ENCODE measurements around the gene PLA2R1. TPM values are rescaled to one million over a fixed set of nuclear protein-coding genes. Genes with fewer than 3 reads are reported as not detected.
A peak's percentile ranks its signal among the peaks of the same experiment; 100 is the strongest.
"Not testable (repeated sequence)": the region's sequence is repeated elsewhere in the genome, so short reads cannot be mapped to it uniquely, and the experiment has no call there.

PLA2R1 gene
- polyA plus RNA-seq, 4 donors: 36.7 to 106 (median 71.6) TPM

DNA sequence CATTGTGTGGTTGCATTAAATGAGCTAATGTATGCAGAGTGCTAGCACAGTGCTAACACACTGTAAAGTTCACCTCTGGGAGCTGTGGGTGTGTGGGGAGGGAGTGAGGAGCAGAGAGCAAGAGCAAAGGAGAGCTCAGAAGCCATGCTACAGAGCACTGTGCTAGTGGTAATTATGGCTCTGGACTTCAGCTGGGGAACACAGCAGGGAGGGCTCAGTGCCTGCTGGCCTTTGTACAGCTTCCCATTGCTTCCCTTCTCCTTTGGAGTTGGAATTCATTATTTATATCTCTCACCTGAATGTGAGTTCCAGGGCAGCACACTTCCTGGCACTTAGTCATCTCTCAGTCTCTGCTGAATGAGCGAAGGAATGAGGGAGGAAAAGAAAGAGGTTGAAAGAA is 2.5 kb upstream of the PLA2R1 start:
- no peak for DNase-seq (ENCODE audit: low read depth in 4 of 4, low spot score in 3 of 4)

DNA sequence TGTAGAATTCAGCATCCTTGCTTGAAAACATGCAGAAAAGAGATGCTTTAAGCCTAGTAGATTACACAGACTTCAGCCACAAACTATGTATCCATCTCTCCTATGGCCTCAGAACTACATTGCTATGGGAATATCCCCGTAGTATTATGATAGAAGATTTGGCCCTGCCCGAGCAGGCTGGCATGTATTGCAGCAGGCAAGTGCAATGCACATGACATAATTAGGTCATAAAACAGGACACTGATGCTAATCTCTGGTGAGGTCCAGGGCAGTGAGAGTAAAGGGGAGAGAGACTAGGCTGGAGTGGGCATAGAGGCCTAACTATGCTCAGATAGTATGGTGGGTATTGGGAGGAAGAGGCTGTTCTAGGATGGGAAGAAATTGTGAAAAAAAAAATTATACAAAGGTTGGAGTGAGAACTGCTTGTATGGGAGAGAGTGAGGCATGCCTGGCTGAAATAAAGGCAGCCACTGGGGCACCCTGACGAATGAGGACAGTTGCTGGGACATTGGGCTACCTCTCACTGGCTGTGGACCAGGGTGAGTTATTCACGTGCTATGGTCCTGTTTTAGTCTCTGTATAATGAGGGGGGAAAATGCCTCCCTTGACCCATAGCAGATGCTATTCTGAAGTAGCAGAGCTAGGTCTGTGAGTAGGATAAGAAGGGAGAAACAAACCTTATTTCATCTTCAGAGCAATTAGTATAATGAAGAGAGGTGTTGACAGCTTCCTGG is 1.6 kb upstream of the PLA2R1 start:
- no peak for DNase-seq (ENCODE audit: low read depth in 4 of 4, low spot score in 3 of 4)

DNA sequence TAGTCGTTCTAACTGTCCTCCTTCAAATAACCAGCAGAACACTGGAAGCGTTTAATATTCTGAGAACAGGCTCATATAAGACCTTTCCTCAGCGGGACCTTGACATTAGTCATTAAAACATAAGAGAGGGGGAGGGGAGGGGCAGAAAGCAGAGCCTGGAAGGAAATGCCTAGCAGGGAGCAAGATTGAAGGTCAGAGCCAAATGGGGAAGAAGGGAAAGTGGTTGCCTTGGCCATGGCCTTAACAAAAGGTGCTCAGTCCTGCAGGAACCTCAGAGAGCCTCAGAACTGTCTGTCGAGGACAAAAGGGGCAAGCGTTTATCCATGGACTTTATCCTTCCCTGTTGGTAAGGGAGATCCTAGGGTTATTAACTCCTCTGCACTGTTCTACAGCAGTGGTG is 856 bp upstream of the PLA2R1 start:
- no peak for DNase-seq (ENCODE audit: low read depth in 4 of 4, low spot score in 3 of 4)

DNA sequence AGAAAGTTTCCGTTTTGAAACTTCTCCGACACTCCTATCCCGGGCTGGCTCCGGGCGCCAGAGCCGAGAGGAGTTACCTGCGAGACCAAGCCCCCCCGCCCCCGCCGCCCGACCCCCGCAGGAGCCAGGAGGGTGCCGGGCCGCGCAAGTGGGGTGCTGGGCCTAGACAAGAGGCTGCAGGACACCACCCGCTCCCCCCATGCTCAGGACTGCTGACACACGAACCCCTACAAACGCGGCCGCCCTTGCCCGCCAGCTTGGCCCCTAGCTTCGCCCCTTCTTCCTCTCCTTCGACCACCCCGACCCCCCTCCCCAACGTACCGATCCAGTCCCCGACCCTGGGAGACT is 497 bp downstream of the PLA2R1 start:
- no peak for DNase-seq (ENCODE audit: low read depth in 4 of 4, low spot score in 3 of 4)

DNA sequence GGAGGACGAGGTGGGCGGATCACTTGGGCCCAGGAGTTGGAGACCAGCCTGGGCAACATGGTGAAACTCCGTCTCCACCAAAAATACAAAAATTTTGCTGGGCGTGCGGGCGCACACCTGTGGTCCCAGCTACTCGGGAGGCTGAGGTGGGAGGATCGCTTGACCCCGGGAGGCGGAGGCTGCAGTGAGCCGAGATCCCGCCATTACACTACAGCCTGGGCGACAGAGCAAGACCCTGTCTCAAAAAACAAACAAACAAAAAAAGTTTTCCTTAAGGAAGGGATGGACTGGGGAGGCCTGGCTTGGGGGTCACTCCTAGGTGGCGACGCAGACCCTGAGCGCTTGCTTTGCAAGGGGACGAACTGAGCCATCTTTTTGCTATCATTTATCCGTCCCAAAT is 882 bp downstream of the PLA2R1 start:
- DNase-seq (ENCODE audit: low read depth in 4 of 4, low spot score in 3 of 4): no peak

DNA sequence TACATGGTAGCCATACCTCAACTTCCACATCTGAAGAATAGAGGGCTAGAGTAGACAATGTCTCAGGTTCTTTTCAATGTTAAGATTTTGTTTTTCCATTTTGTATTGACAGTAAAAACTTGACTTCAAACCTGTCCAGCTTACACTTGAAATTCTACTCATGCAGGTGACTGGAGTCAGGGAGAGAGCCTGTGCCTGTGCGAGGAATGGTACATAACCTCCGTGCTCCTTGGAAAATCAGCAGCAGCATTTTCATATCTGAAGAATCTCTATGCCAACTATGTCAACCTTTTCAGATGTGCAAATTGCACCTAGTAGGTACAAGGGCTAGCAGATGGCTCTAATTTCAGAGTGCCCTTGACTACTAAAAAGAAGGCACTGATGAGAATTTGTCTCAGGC is 2.1 kb downstream of the PLA2R1 start:
- no peak for DNase-seq (ENCODE audit: low read depth in 4 of 4, low spot score in 3 of 4)

DNA sequence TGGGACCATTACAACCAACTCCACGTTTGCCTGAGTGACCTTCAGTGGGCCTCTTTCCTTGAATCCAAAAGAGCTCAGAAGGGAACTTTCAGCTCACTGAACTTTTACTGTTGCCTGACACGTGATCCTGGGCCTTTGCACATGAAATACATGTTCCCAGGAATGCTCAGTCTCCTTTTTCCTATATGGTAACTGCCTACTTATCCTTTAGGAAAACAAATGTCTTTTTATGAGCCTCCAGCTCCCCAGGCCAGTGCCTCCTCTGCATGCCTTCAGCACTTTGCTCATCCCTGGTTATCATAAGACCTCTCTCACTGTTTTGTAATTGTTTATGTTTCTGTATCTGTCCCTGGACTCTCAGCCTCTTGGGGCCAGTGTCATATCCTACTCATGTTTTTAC is 5.1 kb downstream of the PLA2R1 start:
- no peak for DNase-seq (ENCODE audit: low read depth in 4 of 4, low spot score in 3 of 4)

DNA sequence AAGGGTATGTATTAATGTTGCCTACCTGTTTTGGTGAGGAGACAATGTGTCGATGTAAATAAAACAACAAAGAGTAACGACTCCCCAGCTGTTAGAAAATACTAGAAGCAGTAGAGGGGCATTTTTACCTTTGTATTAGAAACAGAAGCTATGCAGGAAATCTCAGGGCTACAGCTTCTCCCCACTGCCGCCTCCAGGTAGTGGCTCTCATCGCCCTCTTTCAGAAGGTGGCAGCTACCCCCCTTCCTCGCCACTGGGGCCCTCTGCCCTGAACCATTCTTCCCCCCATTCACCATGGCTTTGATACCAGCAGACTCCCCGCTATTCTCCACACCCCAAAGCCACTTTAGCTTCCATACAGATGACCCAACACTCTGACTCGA is 6.7 kb downstream of the PLA2R1 start:
- no peak for DNase-seq (ENCODE audit: low read depth in 4 of 4, low spot score in 3 of 4)

DNA sequence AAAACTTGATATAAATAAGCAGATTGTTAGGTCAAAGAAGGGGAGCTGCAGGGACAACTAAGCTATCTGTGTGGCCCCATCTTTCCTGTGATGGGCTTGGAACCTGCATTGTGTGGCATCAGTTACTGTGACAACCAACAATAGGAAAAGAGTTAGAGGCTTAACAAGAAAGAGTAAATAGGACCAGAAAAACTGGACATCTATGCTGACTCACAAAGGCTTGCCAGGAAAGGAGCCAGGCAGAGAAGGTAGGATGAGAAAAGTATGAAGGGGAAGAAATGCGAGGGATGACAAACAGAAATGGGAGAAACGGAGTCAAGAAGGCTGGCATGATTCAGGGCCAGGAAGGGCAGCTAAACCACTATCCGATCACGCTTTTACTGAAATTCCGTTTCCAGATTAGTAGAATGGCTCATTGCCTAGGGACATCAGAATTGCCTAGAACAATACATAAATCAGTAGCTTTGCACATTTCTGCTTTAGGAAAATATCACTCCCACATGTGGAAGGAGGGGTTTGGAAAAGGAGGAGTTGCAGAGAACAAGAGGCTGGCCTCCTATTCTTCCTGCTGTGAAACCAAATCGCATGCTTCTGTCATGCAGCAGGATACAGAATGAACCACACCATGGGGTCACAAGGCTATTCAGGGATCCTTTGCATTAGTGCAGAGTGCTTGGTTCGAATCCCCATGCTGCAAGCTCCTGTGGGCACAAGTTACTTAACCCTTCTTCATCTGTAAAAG is 7.3 kb downstream of the PLA2R1 start:
- DNase-seq (ENCODE audit: low read depth in 4 of 4, low spot score in 3 of 4): peak in 2 of 4 donors; percentile 37 to 44

DNA sequence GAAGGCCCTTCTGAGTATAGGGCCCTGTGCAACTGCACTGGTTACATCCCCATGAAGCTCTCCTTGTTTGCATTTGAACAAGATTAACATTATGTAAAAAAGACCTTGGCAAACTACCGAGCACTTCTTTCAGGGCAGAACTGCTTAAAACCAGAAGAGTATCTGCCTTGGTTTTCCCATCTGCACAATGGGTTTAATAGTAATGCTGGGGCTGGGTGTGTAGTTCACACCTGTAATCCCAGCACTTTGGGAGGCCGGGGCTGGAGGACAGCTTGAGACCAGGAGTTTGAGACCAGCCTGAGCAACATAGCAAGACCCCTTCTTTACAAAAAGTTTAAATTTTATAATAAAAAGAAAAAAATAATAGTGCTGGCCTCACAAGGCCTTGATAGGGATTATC is 8.5 kb downstream of the PLA2R1 start:
- DNase-seq (ENCODE audit: low read depth in 4 of 4, low spot score in 3 of 4): no peak

DNA sequence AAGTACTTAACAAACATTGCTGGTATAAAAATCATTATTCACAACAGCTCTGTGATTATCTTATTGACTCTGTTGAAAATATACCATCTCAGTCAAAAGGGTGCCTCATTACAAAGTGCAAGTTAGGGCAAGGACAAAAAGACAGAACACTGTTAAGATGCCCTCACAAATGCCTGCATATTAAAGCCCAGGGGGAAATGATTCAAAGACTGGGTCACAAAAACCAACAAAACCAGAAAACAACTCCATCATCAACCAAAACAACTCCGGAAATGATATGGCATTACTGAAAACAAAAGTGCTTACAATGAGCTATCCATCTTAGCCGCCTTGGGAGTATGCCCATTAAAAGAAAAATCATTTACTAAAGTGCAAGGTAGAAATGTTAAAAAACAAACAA is 9.9 kb downstream of the PLA2R1 start:
- DNase-seq (ENCODE audit: low read depth in 4 of 4, low spot score in 3 of 4): no peak

DNA sequence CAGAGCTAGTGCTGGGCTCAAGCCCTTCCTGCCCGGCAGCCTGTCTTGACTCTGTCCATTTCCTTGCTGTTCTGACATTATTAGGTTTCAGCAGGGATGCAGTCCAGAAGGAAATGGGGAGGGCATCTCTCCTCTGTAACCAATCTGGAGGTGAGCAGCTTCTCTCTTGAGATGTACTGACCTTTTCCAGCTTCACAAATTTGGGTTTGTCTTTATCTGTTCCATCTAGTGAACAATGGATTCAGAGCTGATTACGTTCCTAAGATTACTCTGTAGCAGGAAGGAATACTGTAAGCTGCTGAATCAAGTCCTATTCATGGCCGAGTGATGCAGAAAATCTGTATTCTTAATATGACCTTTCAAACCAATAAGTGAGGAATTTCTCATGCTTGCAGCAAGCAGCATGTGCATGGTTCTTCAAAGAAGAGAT is 11.0 kb downstream of the PLA2R1 start:
- no peak for DNase-seq (ENCODE audit: low read depth in 4 of 4, low spot score in 3 of 4)

DNA sequence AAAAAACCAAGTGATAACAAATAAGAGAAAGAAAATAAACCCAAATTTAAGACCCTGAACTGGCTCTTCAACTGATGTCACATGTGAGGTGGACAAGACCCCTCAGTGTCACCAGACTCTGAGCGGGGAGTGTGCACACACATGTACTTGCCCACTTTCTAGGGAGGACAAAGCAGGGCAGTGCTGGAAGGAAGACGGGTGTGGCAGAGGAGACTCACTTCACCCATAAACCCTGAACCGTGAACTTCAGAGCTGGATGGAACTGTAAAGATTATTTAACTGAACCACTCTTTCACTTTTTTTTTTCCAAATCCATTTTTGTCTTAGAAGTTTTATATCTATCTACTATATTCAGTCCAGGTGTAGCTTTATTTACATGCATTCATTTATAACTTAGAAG is 12.3 kb downstream of the PLA2R1 start:
- DNase-seq (ENCODE audit: low read depth in 4 of 4, low spot score in 3 of 4): no peak

DNA sequence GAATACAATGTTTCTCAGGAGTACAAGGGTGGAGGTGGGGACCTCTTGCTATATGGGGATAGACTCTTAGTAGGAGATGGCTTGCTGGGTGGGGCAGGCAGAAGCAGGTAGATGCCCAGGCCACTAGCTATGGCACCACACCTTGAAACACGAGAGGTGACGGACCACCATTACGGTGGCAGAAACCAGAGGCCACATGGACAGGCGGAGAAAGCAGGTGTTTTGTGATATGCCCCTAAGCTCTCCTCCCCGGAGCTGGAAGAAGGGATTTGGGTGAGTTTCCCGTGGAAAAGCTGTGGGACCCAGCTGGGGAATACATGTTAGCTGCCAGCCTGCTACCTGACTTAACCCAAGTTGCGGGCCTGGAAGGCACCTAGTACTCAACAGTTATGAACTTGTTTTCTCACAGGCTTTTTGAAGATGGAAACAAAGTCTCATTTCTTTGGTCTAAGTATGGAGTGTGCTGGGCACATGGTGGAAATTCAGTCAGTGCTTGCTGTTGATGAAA is 16.7 kb downstream of the PLA2R1 start:
- no peak for DNase-seq (ENCODE audit: low read depth in 4 of 4, low spot score in 3 of 4)

DNA sequence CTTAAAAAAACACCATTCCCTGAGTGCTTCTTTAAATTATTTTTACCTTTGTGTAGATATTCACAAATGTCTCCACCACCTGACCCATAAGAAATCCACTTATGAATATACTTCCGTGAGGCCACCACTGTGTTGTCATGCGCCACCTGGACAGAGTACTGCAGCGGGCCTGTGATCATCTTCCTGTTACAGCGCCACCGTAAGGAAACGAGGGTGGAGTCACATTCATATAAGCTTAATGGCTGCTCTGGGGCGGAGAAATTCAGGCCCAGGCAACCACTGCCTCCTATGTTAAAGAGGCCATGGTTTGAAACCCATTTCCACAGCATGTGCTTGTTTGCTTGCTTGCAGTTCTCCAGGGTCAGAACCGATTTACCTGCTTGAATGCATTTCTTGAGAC is 17.7 kb downstream of the PLA2R1 start:
- DNase-seq (ENCODE audit: low read depth in 4 of 4, low spot score in 3 of 4): no peak

DNA sequence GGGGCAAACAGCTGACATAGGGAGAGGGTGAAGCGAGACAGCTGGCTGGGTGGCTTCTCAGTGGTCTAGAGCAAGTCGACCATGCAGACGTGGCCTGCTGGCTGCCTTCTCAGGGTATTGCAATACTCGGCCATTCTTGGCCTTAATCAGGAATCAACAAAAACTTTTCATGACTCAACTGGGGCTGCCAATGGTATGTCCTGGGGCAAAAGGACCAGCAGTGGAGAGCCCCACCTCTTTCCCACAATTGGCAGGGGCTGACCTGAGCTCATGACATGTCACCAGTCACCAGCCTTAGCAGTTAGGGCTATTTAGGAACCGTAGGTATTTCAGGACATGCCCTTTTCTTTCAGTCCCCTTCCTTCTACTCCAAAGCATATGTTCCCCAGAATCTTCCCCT is 19.1 kb downstream of the PLA2R1 start:
- no peak for DNase-seq (ENCODE audit: low read depth in 4 of 4, low spot score in 3 of 4)

DNA sequence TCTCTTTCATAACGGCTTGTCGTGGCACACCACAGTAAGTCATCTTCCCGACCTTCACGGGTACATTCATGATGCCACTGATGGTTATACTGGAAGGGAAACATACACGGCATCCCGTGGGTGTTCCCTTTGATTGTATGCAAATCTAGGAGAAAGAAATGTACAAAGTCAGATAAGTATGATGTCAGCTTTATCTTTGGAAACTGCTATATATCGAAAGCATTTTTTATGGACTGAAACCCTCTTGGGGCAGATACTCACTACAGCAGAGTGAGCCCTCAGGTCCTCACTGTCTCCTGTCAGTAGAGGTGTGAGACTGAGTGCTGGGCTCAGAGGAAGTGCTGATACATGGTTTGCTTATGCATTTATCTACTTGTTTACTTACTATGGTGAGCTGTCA is 20.4 kb downstream of the PLA2R1 start:
- no peak for DNase-seq (ENCODE audit: low read depth in 4 of 4, low spot score in 3 of 4)

DNA sequence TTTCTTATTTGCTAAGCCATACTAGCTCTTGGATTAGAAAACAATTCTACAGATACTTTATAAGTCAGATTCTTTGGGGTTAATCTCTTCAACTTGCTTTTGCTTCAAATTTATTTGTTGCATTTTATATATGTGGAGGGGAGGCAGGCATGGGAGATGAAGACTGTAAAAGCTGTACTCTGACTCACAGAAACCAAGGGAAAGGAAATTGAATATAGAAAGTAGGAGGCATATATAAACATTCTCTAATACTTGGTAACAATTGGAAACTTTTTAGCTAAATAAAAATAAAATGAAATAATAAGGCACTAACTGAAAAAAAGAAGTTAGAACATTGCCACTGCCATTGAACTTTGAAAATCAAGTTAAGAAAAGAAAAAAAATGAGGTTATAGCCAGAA is 21.3 kb downstream of the PLA2R1 start:
- DNase-seq (ENCODE audit: low read depth in 4 of 4, low spot score in 3 of 4): no peak

DNA sequence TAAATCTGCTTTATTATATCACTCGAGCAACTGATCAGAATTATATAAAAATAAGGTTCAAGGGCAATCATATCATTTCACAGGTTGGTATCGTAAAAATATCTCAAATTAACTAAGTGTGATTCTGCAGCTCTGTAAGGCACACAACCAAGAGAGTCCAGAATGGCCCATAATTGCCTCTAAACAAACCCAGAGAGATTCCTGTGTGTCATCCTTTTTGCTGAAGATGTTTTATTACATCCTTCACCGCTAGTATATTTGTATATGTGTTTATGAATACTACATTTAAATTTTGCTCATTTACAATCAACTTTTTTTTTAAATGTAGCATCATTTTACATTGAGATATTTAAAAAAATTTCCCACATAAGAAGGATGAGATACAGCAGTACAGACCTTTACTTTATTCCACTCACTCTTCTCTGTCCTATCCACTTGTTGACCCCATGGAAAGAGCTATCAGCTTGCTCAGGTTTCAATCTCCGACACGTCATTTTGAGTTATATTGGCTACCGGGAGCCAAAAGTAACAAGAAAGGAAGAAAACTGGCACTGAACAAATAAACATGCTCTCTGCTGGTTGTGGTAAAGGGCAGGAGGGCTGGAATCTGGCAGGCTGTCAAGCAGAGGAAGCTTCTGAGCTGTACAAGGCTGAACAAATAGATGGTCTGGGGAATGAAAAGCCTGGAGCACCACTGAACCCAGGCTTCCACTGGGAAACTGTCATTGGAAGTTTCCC is 23.1 kb downstream of the PLA2R1 start:
- DNase-seq (ENCODE audit: low read depth in 4 of 4, low spot score in 3 of 4): no peak

DNA sequence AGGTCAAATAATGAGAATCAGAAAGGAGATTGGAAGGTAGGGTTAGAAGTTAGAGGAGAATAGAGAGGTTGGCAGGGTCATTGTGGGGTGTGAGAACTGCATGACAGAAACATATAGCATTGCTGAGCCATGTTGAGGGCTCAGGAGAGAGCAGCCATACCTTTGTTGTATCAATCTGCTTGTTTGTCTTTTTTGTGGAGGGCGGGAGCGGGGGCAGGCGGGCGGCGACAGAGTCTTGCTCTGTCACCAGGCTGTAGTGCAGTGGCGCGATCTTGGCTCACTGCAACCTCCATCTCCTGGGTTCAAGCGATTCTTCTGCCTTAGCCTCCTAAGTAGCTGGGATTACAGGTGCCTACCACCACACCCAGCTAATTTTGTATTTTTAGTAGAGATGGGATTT is 23.8 kb downstream of the PLA2R1 start:
- DNase-seq (ENCODE audit: low read depth in 4 of 4, low spot score in 3 of 4): not testable (repeated sequence)

DNA sequence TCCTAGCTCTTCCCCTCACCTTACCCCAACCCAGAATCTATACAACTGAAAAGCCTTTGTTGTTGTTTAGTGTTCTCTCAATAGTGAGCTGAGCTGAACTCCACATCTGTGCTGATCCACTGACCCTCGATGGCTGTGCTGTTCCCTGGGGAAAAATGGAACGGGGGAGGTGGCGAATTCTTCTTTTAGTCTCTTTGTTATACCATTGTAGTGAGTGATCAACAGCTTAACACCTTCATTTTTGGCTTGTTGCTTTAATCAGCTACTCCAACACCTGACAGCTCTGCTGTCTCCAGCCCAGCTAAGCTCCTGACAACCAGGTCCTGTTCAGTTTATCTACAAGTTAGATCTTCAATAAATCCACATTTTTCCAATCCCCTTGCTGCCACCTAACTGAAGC is 25.7 kb downstream of the PLA2R1 start:
- no peak for DNase-seq (ENCODE audit: low read depth in 4 of 4, low spot score in 3 of 4)

DNA sequence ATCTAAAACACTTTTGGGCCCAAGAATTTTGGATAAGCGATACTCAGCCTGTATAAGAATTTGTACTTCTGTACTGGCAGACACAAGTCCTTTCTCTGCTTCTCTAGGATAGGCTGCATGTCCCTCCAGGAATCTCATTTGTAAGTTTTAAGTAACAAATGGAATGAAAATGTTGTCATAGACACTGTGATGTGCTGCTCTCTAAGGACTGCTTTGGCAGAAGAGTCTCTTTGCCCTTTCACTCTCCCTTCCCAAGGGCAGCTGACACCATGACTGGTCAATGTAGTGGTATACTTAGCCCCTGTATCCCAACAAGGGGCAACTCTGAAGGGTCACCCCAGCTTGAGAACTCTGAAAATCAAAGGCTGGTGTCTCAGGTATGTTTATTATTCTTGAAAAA is 27.3 kb downstream of the PLA2R1 start:
- no peak for DNase-seq (ENCODE audit: low read depth in 4 of 4, low spot score in 3 of 4)

All from left renal pelvis (tissue), 4 donors.